ENCODE data around the gene RGPD4.
"Not testable (repeated sequence)": the region's sequence is repeated elsewhere in the genome, so short reads cannot be mapped to it uniquely, and the experiment has no call there.

Gene RGPD4

DNA sequence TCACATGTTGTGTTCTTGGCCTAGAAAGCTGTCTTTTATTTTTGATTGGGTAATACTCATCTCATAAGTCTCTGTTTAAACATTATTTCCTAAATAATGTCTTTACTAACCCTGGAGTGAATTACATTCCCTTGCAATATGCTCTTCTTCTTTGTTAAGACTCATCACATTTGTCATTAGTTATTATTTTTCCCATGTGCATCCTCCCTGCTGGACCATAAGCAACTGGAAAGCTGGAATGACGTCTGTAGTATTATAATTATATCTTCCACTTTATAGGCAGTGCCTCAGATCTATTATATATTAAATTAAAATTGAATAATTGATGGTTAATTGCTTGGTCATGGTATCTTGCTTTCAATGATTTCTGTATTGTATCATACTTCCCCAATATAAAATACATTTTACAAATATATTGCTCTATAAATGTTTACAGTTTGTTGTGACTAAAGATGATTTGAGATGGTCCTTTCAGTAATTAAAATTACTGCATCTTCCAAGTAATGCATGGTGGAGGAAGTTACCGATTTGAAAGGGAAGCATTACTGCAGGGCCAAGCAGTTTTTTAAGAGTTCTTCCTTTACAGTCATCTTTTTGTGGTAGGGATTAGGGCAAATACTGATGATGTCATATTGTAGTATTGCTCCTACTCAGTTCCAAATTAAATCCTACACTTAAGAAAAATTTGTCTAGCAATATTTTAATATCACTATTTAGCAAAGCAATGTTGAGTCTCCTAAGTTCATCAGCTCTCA, 2.1 kb upstream of the RGPD4 start:
- no peaks in the 10 kb centered on the region for H3K36me3 Mint-ChIP-seq (ENCODE audit: low read depth)
- no peaks in the 10 kb centered on the region for H3K4me1 Mint-ChIP-seq (ENCODE audit: low read depth)
- H3K27me3 Mint-ChIP-seq: no peaks in the 10 kb centered on the region
- H3K27ac Mint-ChIP-seq: no peak overlapping the region
- no peak overlapping the region for H3K4me3 Mint-ChIP-seq
- intact Hi-C loops (cut with micrococcal nuclease): no loop called here
- no peaks in the 10 kb centered on the region for H3K9me3 Mint-ChIP-seq

DNA sequence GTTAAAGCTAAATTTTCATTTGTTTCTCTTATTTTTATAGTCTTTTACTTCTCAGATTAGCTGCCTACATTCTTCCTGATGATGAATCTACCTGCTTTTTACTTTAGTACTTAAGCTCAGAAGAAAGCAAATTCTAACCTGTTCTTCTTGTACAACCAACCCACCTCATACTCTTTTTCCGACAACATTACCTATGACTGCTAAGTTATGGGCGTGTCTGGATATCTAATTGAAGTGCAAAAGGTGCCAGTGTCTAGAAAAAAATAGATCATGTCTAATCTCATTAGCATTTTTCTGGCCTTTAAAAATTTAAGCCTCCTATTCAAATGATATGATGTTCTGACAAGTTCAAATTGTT, 1.5 kb upstream of the RGPD4 start:
- intact Hi-C loops (cut with micrococcal nuclease): no loop called here
- H3K9me3 Mint-ChIP-seq: no peaks in the 10 kb centered on the region
- no peaks in the 10 kb centered on the region for H3K27me3 Mint-ChIP-seq
- no peak overlapping the region for H3K4me3 Mint-ChIP-seq
- H3K36me3 Mint-ChIP-seq (ENCODE audit: low read depth): no peaks in the 10 kb centered on the region
- H3K4me1 Mint-ChIP-seq (ENCODE audit: low read depth): no peaks in the 10 kb centered on the region
- H3K27ac Mint-ChIP-seq: no peak overlapping the region

DNA sequence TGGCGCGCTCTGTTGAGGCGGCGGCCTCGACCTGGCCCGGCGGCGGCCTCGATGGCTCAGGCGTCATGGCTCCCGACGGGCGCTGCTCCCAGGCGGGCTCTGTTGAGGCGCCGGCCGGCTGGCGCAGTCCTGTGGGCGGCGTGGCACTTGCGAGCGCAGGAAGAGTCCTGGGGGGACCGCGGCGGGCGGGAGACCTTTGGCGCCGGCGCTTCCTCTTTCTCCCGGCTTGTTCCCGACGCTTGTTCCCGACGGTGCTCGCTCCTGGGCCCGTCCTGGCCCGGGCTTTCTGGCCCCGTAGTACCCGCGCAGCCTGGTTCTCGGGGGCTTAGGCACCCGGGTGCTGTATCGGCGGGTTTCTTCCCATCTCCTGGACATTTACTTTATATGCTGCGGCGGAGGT, 2.8 kb downstream of the RGPD4 start:
- H3K36me3 Mint-ChIP-seq (ENCODE audit: low read depth); H3K4me1 Mint-ChIP-seq (ENCODE audit: low read depth); H3K4me3 Mint-ChIP-seq; H3K27me3 Mint-ChIP-seq; intact Hi-C loops (cut with micrococcal nuclease); H3K27ac Mint-ChIP-seq; H3K9me3 Mint-ChIP-seq: not testable (repeated sequence)

DNA sequence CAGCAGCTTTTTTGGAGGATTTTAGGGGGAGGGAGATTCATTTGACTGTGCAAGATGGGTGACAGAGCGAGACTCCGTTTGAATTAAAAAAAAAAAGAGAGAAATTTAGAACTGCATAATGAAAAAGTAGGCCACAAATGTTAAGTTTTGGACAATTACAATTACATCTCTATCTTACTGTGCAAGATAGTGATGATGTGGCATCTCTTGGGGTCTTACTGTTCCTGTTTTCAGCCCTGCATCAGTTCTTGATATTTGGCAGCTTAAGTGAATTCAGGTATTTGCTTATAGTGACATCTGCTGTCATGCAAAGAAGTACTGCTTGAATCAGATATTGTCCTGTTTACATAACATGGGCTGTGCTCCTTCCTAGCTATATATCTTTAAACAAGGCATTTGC, 6.5 kb downstream of the RGPD4 start:
- H3K4me3 Mint-ChIP-seq; H3K27me3 Mint-ChIP-seq; H3K9me3 Mint-ChIP-seq; H3K4me1 Mint-ChIP-seq (ENCODE audit: low read depth); H3K36me3 Mint-ChIP-seq (ENCODE audit: low read depth); intact Hi-C loops (cut with micrococcal nuclease); H3K27ac Mint-ChIP-seq: not testable (repeated sequence)

DNA sequence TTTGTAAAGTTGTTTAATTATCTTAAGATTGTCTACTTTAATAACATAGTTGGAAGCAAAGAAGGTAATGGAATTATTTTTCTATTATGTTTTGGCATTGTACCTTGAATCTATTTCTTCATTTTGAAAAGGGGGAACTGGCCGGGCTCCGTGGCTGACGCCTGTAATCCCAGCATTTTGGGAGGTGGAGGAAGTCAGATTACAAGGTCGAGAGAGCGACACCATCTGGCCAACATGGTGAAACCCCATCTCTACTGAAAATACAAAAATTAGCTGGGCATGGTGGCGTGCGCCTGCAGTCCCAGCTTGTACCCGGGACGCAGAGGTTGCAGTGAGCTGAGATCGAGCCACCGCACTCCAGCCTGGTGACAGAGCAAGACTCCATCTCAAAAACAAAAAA, 6.9 kb downstream of the RGPD4 start:
- H3K36me3 Mint-ChIP-seq (ENCODE audit: low read depth); H3K27me3 Mint-ChIP-seq; H3K9me3 Mint-ChIP-seq; H3K27ac Mint-ChIP-seq; H3K4me1 Mint-ChIP-seq (ENCODE audit: low read depth); H3K4me3 Mint-ChIP-seq; intact Hi-C loops (cut with micrococcal nuclease): not testable (repeated sequence)

DNA sequence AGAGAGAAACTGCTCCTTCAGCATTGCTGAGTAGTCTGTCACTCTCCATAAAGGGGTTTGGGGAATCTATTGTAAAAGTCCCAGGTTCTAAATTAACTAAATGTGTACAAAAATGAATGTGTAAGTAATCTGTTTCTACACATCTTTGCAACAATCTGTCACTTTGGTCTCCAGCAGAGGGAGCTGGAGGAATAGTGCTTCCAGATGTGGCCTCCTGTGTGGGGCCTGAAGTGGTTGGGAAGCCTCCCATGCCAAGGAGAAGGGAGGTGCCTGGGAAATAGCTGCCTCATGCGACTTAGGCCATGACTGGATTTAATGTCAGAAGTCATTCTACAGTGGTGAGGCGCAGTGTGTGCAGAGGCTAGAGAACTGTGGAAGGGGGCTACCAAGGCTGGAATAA, 89.4 kb downstream of the RGPD4 start:
- H3K27me3 Mint-ChIP-seq; H3K4me3 Mint-ChIP-seq; intact Hi-C loops (cut with micrococcal nuclease); H3K36me3 Mint-ChIP-seq (ENCODE audit: low read depth); H3K4me1 Mint-ChIP-seq (ENCODE audit: low read depth); H3K27ac Mint-ChIP-seq; H3K9me3 Mint-ChIP-seq: not testable (repeated sequence)

DNA sequence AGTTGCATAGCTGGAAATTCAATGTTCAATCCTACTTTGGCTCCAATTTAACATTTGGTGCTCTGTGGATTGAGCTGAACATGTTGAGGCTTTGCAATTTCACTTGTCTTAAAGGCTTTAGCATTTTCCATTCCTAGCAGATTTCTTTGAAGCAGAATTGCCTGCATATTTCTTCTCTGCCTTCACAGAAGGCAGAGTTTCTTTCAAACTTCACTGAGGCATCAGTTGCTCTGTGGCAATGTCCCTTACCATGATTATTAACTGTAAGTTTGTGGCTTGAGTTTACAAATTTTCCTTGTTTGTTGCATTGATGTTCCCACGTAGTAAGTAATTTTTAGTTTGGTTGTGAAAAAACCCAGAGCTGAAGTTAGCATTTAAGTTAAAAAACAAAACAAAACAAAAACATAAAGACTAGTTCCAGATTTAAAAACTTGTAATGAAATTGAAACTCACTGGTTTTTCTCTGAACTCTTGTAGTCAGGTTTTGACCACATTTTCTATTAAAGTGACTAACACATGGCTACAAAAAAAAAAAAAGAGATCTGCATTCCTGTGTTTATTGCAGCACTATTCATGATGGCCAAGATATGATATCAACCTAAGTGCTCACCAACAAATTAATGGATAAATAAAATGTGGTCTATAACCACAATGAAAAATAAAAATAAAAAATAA, 90.1 kb downstream of the RGPD4 start:
- H3K36me3 Mint-ChIP-seq (ENCODE audit: low read depth); H3K4me3 Mint-ChIP-seq; H3K9me3 Mint-ChIP-seq; H3K4me1 Mint-ChIP-seq (ENCODE audit: low read depth); intact Hi-C loops (cut with micrococcal nuclease); H3K27me3 Mint-ChIP-seq; H3K27ac Mint-ChIP-seq: not testable (repeated sequence)

DNA sequence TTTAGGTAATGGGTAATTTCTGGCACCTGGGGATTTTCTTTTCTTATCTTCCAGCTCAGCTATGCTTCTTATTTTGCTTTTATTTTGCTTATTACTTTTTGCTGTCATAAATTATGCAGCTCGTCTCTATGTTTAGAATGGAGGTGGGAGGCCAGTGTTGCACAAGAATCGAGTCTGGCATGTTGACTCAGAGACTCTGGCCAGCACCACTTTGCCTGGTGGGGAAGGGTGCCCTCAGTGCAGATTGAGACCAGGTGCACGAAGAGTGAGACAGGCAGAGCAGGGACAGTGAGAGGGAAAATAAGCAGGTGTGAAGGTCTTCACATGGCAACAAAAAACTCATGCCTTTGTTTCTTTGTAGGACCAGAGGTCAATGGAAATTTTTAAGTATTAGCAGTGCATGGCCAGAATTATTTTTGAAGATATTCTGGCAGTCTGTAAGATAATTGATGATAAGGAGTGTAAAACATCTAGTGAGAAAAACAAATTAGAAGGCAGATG, 100.4 kb downstream of the RGPD4 start:
- H3K27me3 Mint-ChIP-seq: no peaks in the 10 kb centered on the region
- no peaks in the 10 kb centered on the region for H3K36me3 Mint-ChIP-seq (ENCODE audit: low read depth)
- intact Hi-C loops (cut with micrococcal nuclease): no loop called here
- H3K4me1 Mint-ChIP-seq (ENCODE audit: low read depth): no peaks in the 10 kb centered on the region
- no peak overlapping the region for H3K27ac Mint-ChIP-seq
- H3K4me3 Mint-ChIP-seq: no peak overlapping the region
- no peaks in the 10 kb centered on the region for H3K9me3 Mint-ChIP-seq

DNA sequence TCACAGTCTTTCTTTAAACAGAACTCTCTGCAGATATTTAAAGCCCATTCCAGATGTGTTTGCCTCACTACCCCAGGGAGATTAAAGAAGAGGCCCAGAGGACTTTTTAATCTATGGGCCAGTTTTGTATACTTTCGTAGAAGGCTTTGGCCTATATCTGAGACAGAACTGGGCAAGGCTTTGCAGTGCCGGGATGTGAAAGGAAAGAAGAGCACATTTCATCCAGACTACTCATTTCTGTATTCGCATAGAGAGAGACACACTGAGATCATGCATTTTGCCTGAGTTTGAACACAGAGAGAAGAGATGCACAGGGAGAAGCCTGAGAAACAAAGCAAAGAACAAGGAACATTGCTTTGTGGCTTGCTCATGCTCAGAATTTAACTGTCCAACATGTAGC, 104.7 kb downstream of the RGPD4 start:
- no peak overlapping the region for H3K4me3 Mint-ChIP-seq
- intact Hi-C loops (cut with micrococcal nuclease): loop anchor here (10.0 kb wide), 2 partner anchors 233 to 653 kb away; no protein-coding TSS in a partner anchor
- H3K27ac Mint-ChIP-seq: no peak overlapping the region
- no peaks in the 10 kb centered on the region for H3K4me1 Mint-ChIP-seq (ENCODE audit: low read depth)
- no peaks in the 10 kb centered on the region for H3K36me3 Mint-ChIP-seq (ENCODE audit: low read depth)
- H3K27me3 Mint-ChIP-seq: no peaks in the 10 kb centered on the region
- H3K9me3 Mint-ChIP-seq: no peaks in the 10 kb centered on the region

DNA sequence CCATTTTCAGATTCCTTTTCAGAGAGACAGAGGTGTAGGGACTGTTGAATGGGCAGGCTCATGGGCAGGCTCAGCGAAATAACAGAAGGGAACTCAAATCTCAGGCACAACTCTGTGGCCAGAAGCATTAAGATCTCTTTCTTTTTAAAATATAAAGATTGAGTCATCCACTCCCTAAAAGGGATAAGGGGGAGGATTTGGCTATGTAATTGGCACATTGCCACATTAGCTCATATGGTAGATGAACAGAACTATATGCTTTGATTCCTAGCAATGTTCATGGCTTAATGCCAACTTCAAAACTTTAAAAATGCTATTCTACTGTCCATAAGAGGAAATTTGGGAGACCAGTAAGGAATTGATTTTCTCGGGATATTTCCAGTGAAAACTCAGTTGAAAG, 105.8 kb downstream of the RGPD4 start:
- Mint-ChIP-seq H3K27me3 (no peaks in the 10 kb centered on the region), H3K27ac (no peak overlapping the region), H3K4me3 (no peak overlapping the region), H3K36me3 (ENCODE audit: low read depth) (no peaks in the 10 kb centered on the region), H3K4me1 (ENCODE audit: low read depth) (no peaks in the 10 kb centered on the region), H3K9me3 (no peaks in the 10 kb centered on the region)
- intact Hi-C loops (cut with micrococcal nuclease): loop anchor here (10.0 kb wide), 2 partner anchors 232 to 652 kb away; no protein-coding TSS in a partner anchor

DNA sequence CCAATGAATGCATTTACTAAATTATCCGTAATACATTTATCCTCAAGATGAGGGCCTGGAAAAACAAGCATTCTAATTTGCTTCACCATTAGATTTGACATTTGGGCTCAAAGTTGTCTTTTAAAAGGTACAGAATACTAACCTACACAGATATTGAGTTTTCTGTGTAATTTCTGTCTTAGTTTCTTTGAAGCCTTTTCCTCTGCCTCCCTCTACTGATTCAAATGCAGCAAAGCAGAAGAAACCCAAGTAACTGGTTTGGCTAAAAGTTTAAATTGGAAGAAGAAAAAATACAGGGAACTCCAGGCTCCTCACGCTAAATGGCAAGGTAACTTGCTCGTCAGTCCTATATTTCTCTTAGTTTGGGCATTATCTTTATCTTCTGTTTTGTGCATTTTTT, 106.3 kb downstream of the RGPD4 start:
- Mint-ChIP-seq H3K4me3 (no peak overlapping the region), H3K4me1 (ENCODE audit: low read depth) (no peaks in the 10 kb centered on the region), H3K36me3 (ENCODE audit: low read depth) (no peaks in the 10 kb centered on the region), H3K9me3 (no peaks in the 10 kb centered on the region), H3K27ac (no peak overlapping the region), H3K27me3 (no peaks in the 10 kb centered on the region)
- intact Hi-C loops (cut with micrococcal nuclease): loop anchor here (10.0 kb wide), 2 partner anchors 232 to 652 kb away; no protein-coding TSS in a partner anchor

DNA sequence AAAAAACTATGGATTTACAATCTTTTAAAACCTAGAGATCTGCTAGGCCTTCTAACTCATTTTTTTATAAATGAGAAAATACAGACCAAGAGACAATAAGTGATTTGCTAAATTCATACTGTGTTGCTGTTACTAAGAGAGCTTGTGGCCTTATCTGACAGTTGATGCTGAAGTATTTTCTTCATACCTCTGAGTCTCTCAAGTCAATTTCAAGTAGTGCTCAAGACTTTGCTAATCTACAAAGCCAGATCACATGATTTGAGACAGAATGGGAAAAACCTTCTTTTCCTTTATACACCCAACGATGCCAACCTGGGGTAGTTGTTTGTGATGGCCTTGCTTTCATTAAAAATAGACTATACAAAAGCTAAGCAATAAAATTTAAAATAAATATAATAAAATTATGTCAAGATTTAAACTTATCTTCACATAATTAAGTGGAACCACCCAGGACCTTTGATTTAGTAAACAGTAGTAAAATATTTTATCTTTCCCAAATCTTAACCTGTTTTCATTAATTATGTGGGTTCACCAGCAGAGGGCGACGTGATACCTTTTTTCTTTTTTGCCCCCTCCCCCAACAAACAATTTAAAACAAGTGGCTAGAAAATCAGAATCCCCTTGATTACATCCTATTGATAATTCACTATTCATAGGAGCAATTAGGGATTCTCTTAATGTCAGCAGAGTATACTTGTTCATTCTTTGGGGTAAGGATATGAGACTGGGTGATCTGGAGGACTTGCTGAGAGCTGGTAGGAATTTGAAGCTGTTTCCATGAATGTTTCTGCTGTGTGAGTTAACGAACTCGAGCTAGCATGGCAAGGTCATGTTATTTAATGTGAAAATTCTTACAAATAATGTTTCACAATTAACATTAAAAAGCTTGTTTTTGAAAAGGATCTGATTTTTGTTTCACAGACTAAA, 110.0 kb downstream of the RGPD4 start:
- no peak overlapping the region for H3K27ac Mint-ChIP-seq
- H3K4me3 Mint-ChIP-seq: no peak overlapping the region
- H3K4me1 Mint-ChIP-seq (ENCODE audit: low read depth): no peaks in the 10 kb centered on the region
- no peaks in the 10 kb centered on the region for H3K36me3 Mint-ChIP-seq (ENCODE audit: low read depth)
- H3K9me3 Mint-ChIP-seq: peaks cover 3% of the 10 kb centered on the region
- H3K27me3 Mint-ChIP-seq: no peaks in the 10 kb centered on the region
- intact Hi-C loops (cut with micrococcal nuclease): loop anchor here (10.0 kb wide), 2 partner anchors 228 to 648 kb away; no protein-coding TSS in a partner anchor

Measured in dendritic cell treated with granulocyte-macrophage colony-stimulating factor and Interleukin-4, amounts not matched to agents 40 ng/mL and 50 ng/mL, for 4 days (primary cell).